HEK293 (cell line): ENCODE measurements around the gene CDK14.
A peak's percentile ranks its signal among the peaks of the same experiment; 100 is the strongest.

Source experiments
- CTCF ChIA-PET: fragments of 350-600 bp; formaldehyde crosslinking; extraction: SDS; loops from one replicate; lab custom pipeline; 2021; ENCODE audit warnings: antibody characterized with exemption; lab: Yijun Ruan, JAX
- POLR2A ChIA-PET: fragments of 300-600 bp; formaldehyde crosslinking; extraction: SDS; loops from one replicate; lab custom pipeline; 2020; ENCODE audit warnings: antibody characterized with exemption, inconsistent platforms; lab: Yijun Ruan, JAX
- H3K27ac ChIP-seq: fragments of 200-500 bp; sonication (Bioruptor generic); 2 replicates; pipeline ENCODE4 v1.5.1; 2014; ENCODE audit warnings: low read depth, low read length, control low read depth, inconsistent platforms; ENCODE audit errors: extremely low read depth
- H3K36me3 ChIP-seq, 2 experiments: fragments of 200-500 bp in 1 of 2; sonication (Bioruptor generic) in 1 of 2; 1 replicate in 1 of 2; 2 replicates in 1 of 2; pipeline ENCODE4 v1.5.1; 2014 to 2017; ENCODE audit warnings: inconsistent platforms in 2 of 2, low read length in 2 of 2; ENCODE audit not compliant: control insufficient read depth in 2 of 2, insufficient read depth in 1 of 2
- H3K4me1 ChIP-seq: fragments of 200-500 bp; sonication (Bioruptor generic); 2 replicates; pipeline ENCODE4 v1.5.1; 2014; ENCODE audit warnings: mild to moderate bottlenecking, low read length, inconsistent platforms; ENCODE audit not compliant: control insufficient read depth, insufficient read depth
- H3K4me3 ChIP-seq: 2 replicates; pipeline ENCODE4 v1.5.1; 2011; ENCODE audit warnings: low read depth, mild to moderate bottlenecking, control low read depth, low read length, moderate library complexity
- H3K9me3 ChIP-seq: fragments of 200-500 bp; sonication (Bioruptor generic); 2 replicates; pipeline ENCODE4 v1.5.1; 2014; ENCODE audit warnings: low read depth, low read length, inconsistent platforms; ENCODE audit not compliant: control insufficient read depth, insufficient read depth
- ATF2 ChIP-seq: fragments of 450-650 bp; formaldehyde crosslinking; IDR thresholded peaks from 2 replicates; pipeline ENCODE4 v1.5.1; 2016; ENCODE audit warnings: missing biosample characterization, missing genetic modification characterization, low read depth
- KLF7 ChIP-seq: fragments of 450-650 bp; formaldehyde crosslinking; IDR thresholded peaks from 2 replicates; pipeline ENCODE4 v1.5.1; 2016; ENCODE audit warnings: missing biosample characterization, missing genetic modification characterization, borderline replicate concordance
- SALL2 ChIP-seq: fragments of 450-650 bp; formaldehyde crosslinking; IDR thresholded peaks from 2 replicates; pipeline ENCODE4 v1.5.0; 2017; ENCODE audit warnings: missing biosample characterization, mild to moderate bottlenecking, missing genetic modification characterization, borderline replicate concordance
- ZBTB1 ChIP-seq: fragments of 450-650 bp; formaldehyde crosslinking; IDR thresholded peaks from 2 replicates; pipeline ENCODE4 v1.5.1; 2016; ENCODE audit warnings: missing biosample characterization, missing genetic modification characterization
- ZBTB26 ChIP-seq: fragments of 450-650 bp; formaldehyde crosslinking; optimal IDR thresholded peaks from 2 replicates; pipeline ENCODE3; 2016; ENCODE audit warnings: missing biosample characterization, mild to moderate bottlenecking, missing genetic modification characterization
- ZBTB7A ChIP-seq: fragments of 450-650 bp; formaldehyde crosslinking; IDR thresholded peaks from 2 replicates; pipeline ENCODE4 v1.5.1; 2016; ENCODE audit warnings: low read depth, missing biosample characterization, missing genetic modification characterization
- ZBTB8A ChIP-seq: fragments of 450-650 bp; formaldehyde crosslinking; IDR thresholded peaks from 2 replicates; pipeline ENCODE4 v1.5.1; 2016; ENCODE audit warnings: missing biosample characterization, missing genetic modification characterization
- ZFP37 ChIP-seq: fragments of 450-650 bp; formaldehyde crosslinking; IDR thresholded peaks from 2 replicates; pipeline ENCODE4 v1.5.1; 2016; ENCODE audit warnings: missing biosample characterization, missing genetic modification characterization
- ZIC2 ChIP-seq: fragments of 450-650 bp; formaldehyde crosslinking; IDR thresholded peaks from 2 replicates; pipeline ENCODE4 v1.5.1; 2016; ENCODE audit warnings: missing biosample characterization, missing genetic modification characterization
- ZNF112 ChIP-seq: fragments of 450-650 bp; formaldehyde crosslinking; IDR thresholded peaks from 2 replicates; pipeline ENCODE4 v1.5.0; 2017; ENCODE audit warnings: missing biosample characterization, missing genetic modification characterization
- ZNF121 ChIP-seq: fragments of 450-650 bp; formaldehyde crosslinking; IDR thresholded peaks from 2 replicates; pipeline ENCODE4 v1.5.1; 2016; ENCODE audit warnings: missing biosample characterization, missing genetic modification characterization
- ZNF148 ChIP-seq: fragments of 450-650 bp; formaldehyde crosslinking; IDR thresholded peaks from 2 replicates; pipeline ENCODE4 v1.5.0; 2017; ENCODE audit warnings: missing biosample characterization, missing genetic modification characterization, borderline replicate concordance
- ZNF202 ChIP-seq: fragments of 450-650 bp; formaldehyde crosslinking; IDR thresholded peaks from 2 replicates; pipeline ENCODE4 v1.5.1; 2016; ENCODE audit warnings: missing biosample characterization, missing genetic modification characterization, borderline replicate concordance
- ZNF341 ChIP-seq: fragments of 450-650 bp; formaldehyde crosslinking; IDR thresholded peaks from 2 replicates; pipeline ENCODE4; 2016; ENCODE audit warnings: low read depth, missing biosample characterization, missing genetic modification characterization
- ZNF391 ChIP-seq: fragments of 450-650 bp; formaldehyde crosslinking; IDR thresholded peaks from 2 replicates; pipeline ENCODE4 v1.5.1; 2016; ENCODE audit warnings: low read depth, missing biosample characterization, missing genetic modification characterization, borderline replicate concordance
- ZNF501 ChIP-seq: fragments of 450-650 bp; formaldehyde crosslinking; IDR thresholded peaks from 2 replicates; pipeline ENCODE4 v1.5.1; 2016; ENCODE audit warnings: missing biosample characterization, missing genetic modification characterization
- ZNF514 ChIP-seq: fragments of 450-650 bp; formaldehyde crosslinking; IDR thresholded peaks from 2 replicates; pipeline ENCODE4 v1.5.1; 2016; ENCODE audit warnings: missing biosample characterization, missing genetic modification characterization
- ZNF521 ChIP-seq: fragments of 450-650 bp; formaldehyde crosslinking; IDR thresholded peaks from 2 replicates; pipeline ENCODE4 v1.5.1; 2017; ENCODE audit warnings: missing biosample characterization, mild to moderate bottlenecking, missing genetic modification characterization
- ZNF529 ChIP-seq: fragments of 450-650 bp; formaldehyde crosslinking; IDR thresholded peaks from 2 replicates; pipeline ENCODE4 v1.5.1; 2017; ENCODE audit warnings: missing genetic modification characterization, missing biosample characterization; ENCODE audit not compliant: insufficient replicate concordance
- ZNF610 ChIP-seq: fragments of 450-650 bp; formaldehyde crosslinking; IDR thresholded peaks from 2 replicates; pipeline ENCODE4 v1.5.1; 2016; ENCODE audit warnings: missing biosample characterization, missing genetic modification characterization, borderline replicate concordance
- ZNF830 ChIP-seq: fragments of 450-650 bp; IDR thresholded peaks from 2 replicates; pipeline ENCODE4 v1.5.0; 2018; ENCODE audit warnings: missing biosample characterization, missing genetic modification characterization, low read depth, mild to moderate bottlenecking, moderate library complexity
- ZNF843 ChIP-seq: fragments of 450-650 bp; formaldehyde crosslinking; IDR thresholded peaks from 2 replicates; pipeline ENCODE4 v1.5.1; 2016; ENCODE audit warnings: missing biosample characterization, missing genetic modification characterization
- ZSCAN30 ChIP-seq: fragments of 450-650 bp; IDR thresholded peaks from 2 replicates; pipeline ENCODE4 v1.5.1; 2018; ENCODE audit warnings: missing biosample characterization, mild to moderate bottlenecking, missing genetic modification characterization, moderate library complexity
- TF ChIP-seq, protein P1 (sequence below): fragments of 450-650 bp; formaldehyde crosslinking; IDR thresholded peaks from 2 replicates; pipeline ENCODE4 v1.5.1; 2016; ENCODE audit warnings: missing biosample characterization, missing genetic modification characterization
- TF ChIP-seq, protein P2 (sequence below): fragments of 450-650 bp; formaldehyde crosslinking; IDR thresholded peaks from 2 replicates; pipeline ENCODE4 v1.5.1; 2017; ENCODE audit warnings: missing biosample characterization, missing genetic modification characterization

The CDK14 gene

GRCh38 chr7:90892213-90892612 lies 296.1 kb downstream of the CDK14 start:
- H3K27ac ChIP-seq, result no peak overlapping the region
- TF ChIP-seq ZNF112 (tag by site-specific recombination) (no peak), ZNF610 (tag by site-specific recombination) (no peak), ZNF121 (no peak), SALL2 (tag by site-specific recombination) (no peak), ZNF148 (tag by site-specific recombination) (no peak), ZNF521 (tag by site-specific recombination) (no peak), ZBTB26 (tag by site-specific recombination) (no peak), ZNF529 (tag by site-specific recombination) (no peak), ZNF514 (no peak), ZBTB1 (tag by site-specific recombination) (no peak), ZSCAN30 (tag by site-specific recombination) (no peak), ZIC2 (no peak), ZNF391 (tag by site-specific recombination) (no peak), ZBTB8A (no peak), ZBTB7A (no peak), ZNF830 (tag by site-specific recombination) (no peak), KLF7 (tag by site-specific recombination) (no peak)
- TF ChIP-seq, protein P1, sequence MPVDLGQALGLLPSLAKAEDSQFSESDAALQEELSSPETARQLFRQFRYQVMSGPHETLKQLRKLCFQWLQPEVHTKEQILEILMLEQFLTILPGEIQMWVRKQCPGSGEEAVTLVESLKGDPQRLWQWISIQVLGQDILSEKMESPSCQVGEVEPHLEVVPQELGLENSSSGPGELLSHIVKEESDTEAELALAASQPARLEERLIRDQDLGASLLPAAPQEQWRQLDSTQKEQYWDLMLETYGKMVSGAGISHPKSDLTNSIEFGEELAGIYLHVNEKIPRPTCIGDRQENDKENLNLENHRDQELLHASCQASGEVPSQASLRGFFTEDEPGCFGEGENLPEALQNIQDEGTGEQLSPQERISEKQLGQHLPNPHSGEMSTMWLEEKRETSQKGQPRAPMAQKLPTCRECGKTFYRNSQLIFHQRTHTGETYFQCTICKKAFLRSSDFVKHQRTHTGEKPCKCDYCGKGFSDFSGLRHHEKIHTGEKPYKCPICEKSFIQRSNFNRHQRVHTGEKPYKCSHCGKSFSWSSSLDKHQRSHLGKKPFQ, result no peak
- TF ChIP-seq, protein P2, sequence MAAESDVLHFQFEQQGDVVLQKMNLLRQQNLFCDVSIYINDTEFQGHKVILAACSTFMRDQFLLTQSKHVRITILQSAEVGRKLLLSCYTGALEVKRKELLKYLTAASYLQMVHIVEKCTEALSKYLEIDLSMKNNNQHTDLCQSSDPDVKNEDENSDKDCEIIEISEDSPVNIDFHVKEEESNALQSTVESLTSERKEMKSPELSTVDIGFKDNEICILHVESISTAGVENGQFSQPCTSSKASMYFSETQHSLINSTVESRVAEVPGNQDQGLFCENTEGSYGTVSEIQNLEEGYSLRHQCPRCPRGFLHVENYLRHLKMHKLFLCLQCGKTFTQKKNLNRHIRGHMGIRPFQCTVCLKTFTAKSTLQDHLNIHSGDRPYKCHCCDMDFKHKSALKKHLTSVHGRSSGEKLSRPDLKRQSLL (tag by site-specific recombination), result no peak
- no peaks in the 10 kb centered on the region for H3K4me1 ChIP-seq
- H3K9me3 ChIP-seq, result no peaks in the 10 kb centered on the region
- CTCF ChIA-PET, result no interaction called here
- H3K36me3 ChIP-seq, result no peaks in the 10 kb centered on the region
- H3K4me3 ChIP-seq, result no peak overlapping the region
- POLR2A ChIA-PET, result no interaction called here

GRCh38 chr7:90894122-90894521 lies 298.0 kb downstream of the CDK14 start:
- CTCF ChIA-PET, result no interaction called here
- no peaks in the 10 kb centered on the region for H3K36me3 ChIP-seq
- no peak overlapping the region for H3K27ac ChIP-seq
- TF ChIP-seq ZNF341 (no peak), ZNF202 (tag by site-specific recombination) (no peak), ZNF501 (no peak), ZNF843 (tag by site-specific recombination) (no peak), ATF2 (tag by site-specific recombination) (0 out of 2 replicates have a peak, but pooled peaks have one; percentile 41), ZFP37 (no peak)
- no peaks in the 10 kb centered on the region for H3K4me1 ChIP-seq
- POLR2A ChIA-PET, result no interaction called here
- no peaks in the 10 kb centered on the region for H3K9me3 ChIP-seq
- H3K4me3 ChIP-seq, result no peak overlapping the region
